OCI-LY7 (cell line): ENCODE measurements around the gene HAND2.

Experiments
- CTCF ChIP-seq: fragments of 200-600 bp; sonication (generic); conservative IDR thresholded peaks from 2 replicates; pipeline ENCODE4 v1.5.1; 2014; ENCODE audit warnings: mild to moderate bottlenecking, antibody characterized with exemption, low read length, moderate library complexity, mixed read lengths
- EZH2phosphoT487 ChIP-seq: fragments of 200-600 bp; sonication (generic); IDR thresholded peaks from 2 replicates; pipeline ENCODE4 v1.6.1; 2018; ENCODE audit warnings: low read depth, borderline replicate concordance, mild to moderate bottlenecking, mixed run types, antibody characterized with exemption, low read length, moderate library complexity, mixed read lengths

GRCh38 chr4:173486714-173487392 is 43.2 kb downstream of the HAND2 start:
- no peak for TF ChIP-seq CTCF
- no peak for TF ChIP-seq EZH2phosphoT487
